H1 (cell line): ENCODE measurements around the gene ANKRD29. TPM values are rescaled to one million over a fixed set of nuclear protein-coding genes. Genes with fewer than 3 reads are reported as not detected.

Source experiments
- CTCF ChIA-PET: fragments of 300-600 bp; sonication (Branson Sonifier 250); formaldehyde crosslinking; loops from one replicate; lab custom pipeline; 2021; ENCODE audit not compliant: partially characterized antibody; lab: Charles Lee
- POLR2A ChIA-PET: fragments of 300-600 bp; sonication (Branson Sonifier 250); formaldehyde crosslinking; loops from one replicate; lab custom pipeline; 2021; ENCODE audit warnings: inconsistent platforms; ENCODE audit not compliant: partially characterized antibody; lab: Charles Lee
- DNase-seq, 2 experiments: peaks; one replicate each; pipeline versions ENCODE4 v3.0.0 to v3.0.0-alpha.2; 2010 to 2022; ENCODE audit warnings: low spot score in 2 of 2, low read depth in 1 of 2, mixed read lengths in 1 of 2
- FAIRE-seq: peaks from 2 replicates; lab custom pipeline; 2011; peaks lifted over from hg19 to GRCh38; lab: Jason Lieb, UNC
- H2AFZ ChIP-seq: 2 replicates; pipeline ENCODE4 v1.8.1; 2012; ENCODE audit warnings: low read length, inconsistent platforms
- H2AK5ac ChIP-seq: 2 replicates; pipeline ENCODE4 v1.6.1; 2013; ENCODE audit warnings: low read depth, low read length
- H2BK120ac ChIP-seq: replicated peaks from 2 replicates; pipeline ENCODE3; 2013; ENCODE audit warnings: low read depth, low read length, inconsistent platforms
- H2BK12ac ChIP-seq: 2 replicates; pipeline ENCODE4 v1.6.1; 2013; ENCODE audit warnings: low read depth, low read length
- H2BK15ac ChIP-seq: 2 replicates; pipeline ENCODE4 v1.6.1; 2013; ENCODE audit warnings: low read length
- H2BK20ac ChIP-seq: 2 replicates; pipeline ENCODE4 v1.6.1; 2013; ENCODE audit warnings: low read length
- H2BK5ac ChIP-seq: 2 replicates; pipeline ENCODE4 v1.6.1; 2013; ENCODE audit warnings: low read depth, low read length
- H3K14ac ChIP-seq: 2 replicates; pipeline ENCODE4 v1.6.1; 2013; ENCODE audit warnings: inconsistent platforms; ENCODE audit not compliant: insufficient read length
- H3K18ac ChIP-seq: 2 replicates; pipeline ENCODE4 v1.6.1; 2013; ENCODE audit warnings: low read length; ENCODE audit errors: extremely low read depth
- H3K23ac ChIP-seq: 2 replicates; pipeline ENCODE4 v1.6.1; 2013; ENCODE audit warnings: inconsistent platforms; ENCODE audit not compliant: insufficient read length
- H3K23me2 ChIP-seq: 2 replicates; pipeline ENCODE4 v1.6.1; 2013; ENCODE audit warnings: low read depth, low read length
- H3K27ac ChIP-seq: 2 replicates; pipeline ENCODE4 v1.6.1; 2011; ENCODE audit warnings: low read depth, low read length, inconsistent platforms
- H3K27me3 ChIP-seq, 4 experiments: replicated peaks in 1 of 4; 1 replicate in 1 of 4; 2 replicates in 3 of 4; pipeline versions ENCODE4 v1.6.1 to v1.8.1; 2011 to 2013; ENCODE audit warnings: low read length in 3 of 4, mild to moderate bottlenecking in 3 of 4, inconsistent platforms in 2 of 4, mixed read lengths in 2 of 4, moderate library complexity in 1 of 4; ENCODE audit not compliant: control insufficient read depth in 3 of 4, insufficient read depth in 3 of 4; ENCODE audit errors: extremely low read depth in 1 of 4
- H3K36me3 ChIP-seq, 4 experiments: 2 replicates each; pipeline versions ENCODE4 v1.6.1 to v1.8.1; 2011 to 2013; ENCODE audit warnings: mild to moderate bottlenecking in 4 of 4, low read length in 3 of 4, moderate library complexity in 2 of 4, control low read depth in 1 of 4, inconsistent platforms in 1 of 4; ENCODE audit not compliant: insufficient read depth in 4 of 4, control insufficient read depth in 2 of 4
- H3K4ac ChIP-seq: replicated peaks from 2 replicates; pipeline ENCODE3; 2013; ENCODE audit warnings: low read length, low read depth, mixed read lengths, inconsistent platforms; ENCODE audit not compliant: insufficient read length
- H3K4me1 ChIP-seq, 4 experiments: replicated peaks in 1 of 4; 1 replicate in 1 of 4; 2 replicates in 3 of 4; pipeline versions ENCODE4 v1.6.1 to v1.8.1; 2011 to 2013; ENCODE audit warnings: low read length in 3 of 4, inconsistent platforms in 2 of 4, mixed read lengths in 1 of 4; ENCODE audit not compliant: insufficient read depth in 4 of 4, control insufficient read depth in 3 of 4
- H3K4me2 ChIP-seq, 2 experiments: 2 replicates each; pipeline versions ENCODE4 v1.6.1 to v1.8.1; 2011 to 2013; ENCODE audit warnings: low read depth in 2 of 2, low read length in 2 of 2, control low read depth in 1 of 2, inconsistent platforms in 1 of 2, mild to moderate bottlenecking in 1 of 2; ENCODE audit not compliant: insufficient read depth in 1 of 2
- H3K4me3 ChIP-seq, 4 experiments: fragments of 200-600, 300-600 bp in 1 of 4; sonication (generic), shearing (Covaris generic), sonication (Bioruptor Twin) in 1 of 4; 2 replicates each; pipeline versions ENCODE4 v1.5.1 to v1.8.1; 2011 to 2016; ENCODE audit warnings: low read length in 4 of 4, low read depth in 3 of 4, control low read depth in 2 of 4, inconsistent platforms in 2 of 4, mild to moderate bottlenecking in 2 of 4, mixed read lengths in 1 of 4, moderate library complexity in 1 of 4; ENCODE audit not compliant: insufficient read depth in 2 of 4; ENCODE audit errors: extremely low read depth in 1 of 4
- H3K56ac ChIP-seq: replicated peaks from 2 replicates; pipeline ENCODE3; 2013; ENCODE audit warnings: low read depth, mild to moderate bottlenecking, mixed read lengths, low read length, inconsistent platforms; ENCODE audit not compliant: insufficient read length
- H3K79me1 ChIP-seq: 2 replicates; pipeline ENCODE4 v1.6.1; 2013; ENCODE audit warnings: low read depth, low read length, control low read depth
- H3K79me2 ChIP-seq, 2 experiments: 2 replicates each; pipeline versions ENCODE4 v1.6.1 to v1.8.1; 2012 to 2013; ENCODE audit warnings: low read length in 2 of 2, mild to moderate bottlenecking in 2 of 2, inconsistent platforms in 1 of 2; ENCODE audit not compliant: insufficient read depth in 2 of 2, control insufficient read depth in 1 of 2
- H3K9ac ChIP-seq, 4 experiments: replicated peaks in 1 of 4; 1 replicate in 1 of 4; 2 replicates in 3 of 4; pipeline versions ENCODE4 v1.6.1 to v1.8.1; 2011 to 2013; ENCODE audit warnings: low read depth in 3 of 4, low read length in 3 of 4, control low read depth in 2 of 4, mild to moderate bottlenecking in 2 of 4, moderate library complexity in 2 of 4, inconsistent platforms in 1 of 4; ENCODE audit errors: extremely low read depth in 1 of 4
- H3K9me3 ChIP-seq, 2 experiments: 2 replicates each; pipeline versions ENCODE4 v1.6.1 to v1.8.1; 2012 to 2013; ENCODE audit warnings: mild to moderate bottlenecking in 2 of 2, moderate library complexity in 2 of 2, control low read depth in 1 of 2, inconsistent platforms in 1 of 2, low read depth in 1 of 2, low read length in 1 of 2, mixed read lengths in 1 of 2; ENCODE audit not compliant: insufficient read depth in 2 of 2
- H4K20me1 ChIP-seq, 2 experiments: replicated peaks in 1 of 2; 2 replicates each; pipeline versions ENCODE3 to v1.8.1; 2011 to 2013; ENCODE audit warnings: inconsistent platforms in 2 of 2, low read length in 2 of 2, mild to moderate bottlenecking in 1 of 2; ENCODE audit not compliant: insufficient read depth in 2 of 2, control insufficient read depth in 1 of 2
- H4K5ac ChIP-seq: 2 replicates; pipeline ENCODE4 v1.6.1; 2013; ENCODE audit warnings: low read length, low read depth, mixed read lengths, inconsistent platforms; ENCODE audit not compliant: insufficient read length
- H4K8ac ChIP-seq: 2 replicates; pipeline ENCODE4 v1.8.0; 2013; ENCODE audit warnings: mild to moderate bottlenecking, moderate library complexity, low read length, inconsistent platforms; ENCODE audit not compliant: insufficient read depth; ENCODE audit errors: extremely low read depth
- H4K91ac ChIP-seq: replicated peaks from 2 replicates; pipeline ENCODE3; 2013; ENCODE audit warnings: low read length, mixed read lengths, inconsistent platforms; ENCODE audit not compliant: insufficient read length
- CHD2 ChIP-seq: IDR thresholded peaks from 2 replicates; pipeline ENCODE4 v1.6.1; 2012; ENCODE audit warnings: low read length, improper control_type of control experiment
- YY1 ChIP-seq: IDR thresholded peaks from 2 replicates; pipeline ENCODE4 v1.6.1; 2011; ENCODE audit warnings: low read depth, mild to moderate bottlenecking, low read length
- WGBS, 2 experiments: shearing (Covaris generic) in 1 of 2; methylation state at CpG; one replicate each; pipeline versions ENCODE4 v1.1.6 to v1.1.7; 2013 to 2015; ENCODE audit warnings: low lambda C conversion rate in 2 of 2, mixed read lengths in 2 of 2, inconsistent platforms in 1 of 2, low coverage in 1 of 2, missing lambda C conversion rate in 1 of 2; ENCODE audit not compliant: insufficient replicate concordance in 2 of 2, insufficient coverage in 1 of 2, insufficient read length in 1 of 2; ENCODE audit errors: extremely low coverage in 1 of 2, missing lambda C conversion rate in 1 of 2; 5-methylcytosine and 5-hydroxymethylcytosine counted together
- polyA plus RNA-seq, 7 experiments: library from polyadenylated mRNA; depleted of rRNA in 3 of 7; stranded (reverse) in 5 of 7; unstranded in 2 of 7; fragments of >200 nt in 5 of 7; fragments of 200-250 nt in 2 of 7; gene quantifications; 1 replicate in 5 of 7; 2 replicates in 1 of 7; 4 replicates in 1 of 7; pipeline versions ENCODE4 v1.2.1 to v1.2.3, GENCODE V29; 2011 to 2013; ENCODE audit warnings: missing spikeins in 2 of 7, mixed read lengths in 2 of 7
- total RNA-seq: library from RNA; stranded (reverse); fragmentation: NEBNext Ultra II Directional; extraction: Animal tissue kit (Norgen Biotek cat#: 25700); gene quantifications from 2 replicates; pipeline ENCODE4 v1.2.1, GENCODE V29; 2021

Gene ANKRD29
- total and polyA plus RNA-seq, 2 of the 8 experiments (the other 6 are each of a cell fraction or from before 2014, with no cell fraction given) = 3.0 to 7.3 TPM

- H4K8ac ChIP-seq = no peak overlapping the region
- H2AK5ac ChIP-seq = no peak overlapping the region
- H3K4me1 ChIP-seq = no peaks in the 10 kb centered on the region; a peak in 1 of 7 replicates
- H2BK120ac ChIP-seq = no peak overlapping the region
- no peak overlapping the region for H2AFZ ChIP-seq
- H3K79me2 ChIP-seq = no peaks in the 10 kb centered on the region
- no peak overlapping the region for H3K23ac ChIP-seq
- H3K27me3 ChIP-seq = no peaks in the 10 kb centered on the region
- FAIRE-seq (no peak), DNase-seq (no peak)
- POLR2A ChIA-PET = no interaction called here
- H3K56ac ChIP-seq = no peak overlapping the region
- no peaks in the 10 kb centered on the region for H3K9me3 ChIP-seq
- no peak overlapping the region for H4K91ac ChIP-seq
- CTCF ChIA-PET = interaction anchor here (1.0 kb wide), 1 partner anchor 9 kb away, joined by 5 read pairs; no protein-coding TSS in a partner anchor
- H3K9ac ChIP-seq = no peak overlapping the region
- no peak overlapping the region for H3K4ac ChIP-seq
- no peak overlapping the region for H2BK5ac ChIP-seq
- no peaks in the 10 kb centered on the region for H3K36me3 ChIP-seq
- no peak overlapping the region for H2BK12ac ChIP-seq
- H3K4me2 ChIP-seq = no peak overlapping the region
- H3K14ac ChIP-seq = no peak overlapping the region
- 79% methylated on average over 3 of the region's 3 CpGs; no CpG with 5 or more reads in 1 of the 2 experiments for WGBS, 2 experiments
- no peak overlapping the region for H3K4me3 ChIP-seq
- no peaks in the 10 kb centered on the region for H3K23me2 ChIP-seq
- no peak overlapping the region for H2BK15ac ChIP-seq
- no peak overlapping the region for H2BK20ac ChIP-seq
- no peak overlapping the region for H3K27ac ChIP-seq
- H3K79me1 ChIP-seq = no peaks in the 10 kb centered on the region
- TF ChIP-seq YY1 (no peak), CHD2 (no peak)
- H3K18ac ChIP-seq = no peak overlapping the region
- no peak overlapping the region for H4K5ac ChIP-seq
- no peaks in the 10 kb centered on the region for H4K20me1 ChIP-seq
These were observed 49.7 kb upstream of the ANKRD29 start for GRCh38 chr18:23712445-23712844.
